ENCODE data around the gene SLC9A3.

SLC9A3 gene

GRCh38 chr5:472656-473550, 51.3 kb downstream of the SLC9A3 start:
- DNase-seq: peak; percentile 68

GRCh38 chr5:472076-472655, 52.1 kb downstream of the SLC9A3 start:
- no peak for DNase-seq

- no peak for DNase-seq
Measured at GRCh38 chr5:471750-472058, 52.5 kb downstream of the SLC9A3 start.

- DNase-seq: no peak
Measured at GRCh38 chr5:470961-471749, 53.1 kb downstream of the SLC9A3 start.

- DNase-seq: no peak
Measured at GRCh38 chr5:469752-470483, 54.3 kb downstream of the SLC9A3 start.

- no peak for DNase-seq
Measured at GRCh38 chr5:468401-468800, 55.8 kb downstream of the SLC9A3 start.

GRCh38 chr5:466661-467310, 57.5 kb downstream of the SLC9A3 start:
- no peak for DNase-seq

- DNase-seq: no peak
Measured at GRCh38 chr5:465591-466403, 58.5 kb downstream of the SLC9A3 start.

GRCh38 chr5:464843-465590, 59.2 kb downstream of the SLC9A3 start:
- DNase-seq: no peak

- no peak for DNase-seq
Measured at GRCh38 chr5:464446-464842, 59.8 kb downstream of the SLC9A3 start.

- no peak for DNase-seq
Measured at GRCh38 chr5:463952-464351, 60.3 kb downstream of the SLC9A3 start.

GRCh38 chr5:463301-463700, 60.9 kb downstream of the SLC9A3 start:
- DNase-seq: no peak

- DNase-seq: no peak
Measured at GRCh38 chr5:462051-462481, 62.2 kb downstream of the SLC9A3 start.

- DNase-seq: no peak
Measured at GRCh38 chr5:460273-460625, 64.0 kb downstream of the SLC9A3 start.

- DNase-seq: no peak
Measured at GRCh38 chr5:459562-460272, 64.5 kb downstream of the SLC9A3 start.

- DNase-seq: no peak
Measured at GRCh38 chr5:458547-459353, 65.5 kb downstream of the SLC9A3 start.

- DNase-seq: no peak
Measured at GRCh38 chr5:457195-457961, 66.9 kb downstream of the SLC9A3 start.

- no peak for DNase-seq
Measured at GRCh38 chr5:456351-457194, 67.7 kb downstream of the SLC9A3 start.

Measured in DMS79 treated with DMSO at 0.1 percent for 48 hours (cell line).